Stomach smooth muscle (tissue), 2 donors: Measurements from ENCODE around the gene RB1.
"Not testable (repeated sequence)": the region's sequence is repeated elsewhere in the genome, so short reads cannot be mapped to it uniquely, and the experiment has no call there.

Experiments
- H3K27ac ChIP-seq: one replicate; pipeline ENCODE4 v1.7.0; 2013; ENCODE audit warnings: mild to moderate bottlenecking, low read length, inconsistent platforms
- H3K27me3 ChIP-seq, 2 donors: one replicate each; pipeline ENCODE4 v1.7.0; 2013; ENCODE audit warnings: low read length in 2 of 2; ENCODE audit not compliant: insufficient read depth in 2 of 2, control insufficient read depth in 1 of 2
- H3K36me3 ChIP-seq, 2 donors: one replicate each; pipeline ENCODE4 v1.7.0; 2013; ENCODE audit warnings: low read length in 2 of 2; ENCODE audit not compliant: control insufficient read depth in 2 of 2, insufficient read depth in 2 of 2
- H3K4me1 ChIP-seq: one replicate; pipeline ENCODE4 v1.7.0; 2013; ENCODE audit warnings: low read length; ENCODE audit not compliant: control insufficient read depth, insufficient read depth
- H3K4me3 ChIP-seq, 2 donors: one replicate each; pipeline ENCODE4 v1.7.0; 2013; ENCODE audit warnings: low read length in 2 of 2
- H3K9ac ChIP-seq, 2 donors: one replicate each; pipeline ENCODE4 v1.7.0; 2013; ENCODE audit warnings: low read length in 2 of 2, mild to moderate bottlenecking in 1 of 2
- H3K9me3 ChIP-seq, 2 donors: one replicate each; pipeline ENCODE4 v1.7.0; 2013; ENCODE audit warnings: low read length in 2 of 2; ENCODE audit not compliant: control insufficient read depth in 2 of 2
- donor health status: healthy.
- donor health status: Pancreatic carcinoma.

The RB1 gene

GRCh38 chr13:48349525-48349924, 46.0 kb downstream of the RB1 start:
- Histone ChIP-seq H3K9ac (no peak overlapping the region), H3K36me3 (peaks cover 6 to 31% of the 10 kb centered on the region in 2 donors), H3K4me3 (no peak overlapping the region), H3K27me3 (no peaks in the 10 kb centered on the region), H3K9me3 (no peaks in the 10 kb centered on the region), H3K4me1 (no peaks in the 10 kb centered on the region), H3K27ac (no peak overlapping the region)

DNA sequence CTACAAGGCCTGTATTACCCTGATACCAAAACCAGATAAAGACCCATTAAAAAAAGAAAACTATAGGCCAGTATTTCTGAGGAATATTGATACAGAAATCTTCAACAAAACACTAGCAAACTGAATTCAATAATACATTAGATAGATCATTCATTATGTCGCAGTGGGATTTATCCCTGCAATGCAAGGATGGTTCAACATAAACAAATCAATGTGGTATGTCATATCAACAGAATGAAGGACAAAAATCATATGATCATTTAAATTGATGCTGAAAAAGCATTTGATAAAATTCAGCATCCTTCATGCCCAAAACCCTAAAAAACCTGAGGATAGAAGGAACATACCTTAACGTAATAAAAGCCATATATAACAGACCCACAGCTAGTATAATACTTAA, 50.0 kb downstream of the RB1 start:
- Histone ChIP-seq H3K27ac (no peak overlapping the region), H3K27me3 (no peaks in the 10 kb centered on the region), H3K4me1 (no peaks in the 10 kb centered on the region), H3K9me3 (no peaks in the 10 kb centered on the region), H3K4me3 (no peak overlapping the region), H3K36me3 (peaks cover 6 to 16% of the 10 kb centered on the region in 2 donors), H3K9ac (no peak overlapping the region)

DNA sequence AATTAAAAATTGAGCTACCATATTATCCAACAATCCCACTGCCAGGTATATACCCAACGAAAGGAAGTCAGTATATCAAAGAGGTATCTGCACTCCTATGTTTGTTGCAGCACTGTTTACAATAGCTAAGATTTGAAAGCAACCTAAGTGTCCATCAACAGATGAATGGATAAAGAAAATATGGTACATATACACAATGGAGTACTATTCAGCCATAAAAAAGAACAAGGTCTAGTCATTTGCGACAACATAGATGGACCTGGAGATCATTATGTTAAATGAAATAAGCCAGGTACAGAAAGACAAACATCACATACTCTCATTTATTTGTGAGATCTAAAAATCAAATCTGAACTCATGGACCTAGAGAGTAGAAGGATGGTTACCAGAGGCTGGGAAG, 52.0 kb downstream of the RB1 start:
- H3K9me3 ChIP-seq, H3K4me3 ChIP-seq, H3K27me3 ChIP-seq, H3K9ac ChIP-seq, H3K27ac ChIP-seq, H3K4me1 ChIP-seq, H3K36me3 ChIP-seq: not testable (repeated sequence)

DNA sequence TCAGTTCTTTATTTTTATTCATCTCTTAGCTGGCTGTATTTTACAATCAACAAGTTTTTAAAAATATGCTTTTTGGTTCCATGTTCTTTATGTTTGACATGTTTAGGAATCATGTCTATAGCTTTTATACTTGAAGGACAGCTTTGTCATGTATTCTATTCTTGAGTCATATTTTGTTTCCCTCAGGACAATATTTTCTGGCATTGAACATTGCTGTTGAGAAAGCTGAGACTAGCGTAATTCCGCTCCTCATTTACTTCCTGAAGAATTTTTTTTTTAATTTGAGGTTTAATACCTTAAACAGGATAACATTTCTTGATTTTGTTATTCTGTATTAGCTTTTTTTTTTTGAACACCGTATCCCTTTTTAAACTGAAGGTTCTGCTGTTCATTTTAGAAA, 53.2 kb downstream of the RB1 start:
- H3K9ac ChIP-seq: no peak overlapping the region
- H3K4me1 ChIP-seq: no peaks in the 10 kb centered on the region
- no peak overlapping the region for H3K4me3 ChIP-seq
- no peak overlapping the region for H3K27ac ChIP-seq
- peaks cover 0 to 5% of the 10 kb centered on the region in 2 donors for H3K36me3 ChIP-seq
- no peaks in the 10 kb centered on the region for H3K9me3 ChIP-seq
- H3K27me3 ChIP-seq: no peaks in the 10 kb centered on the region

GRCh38 chr13:48369988-48370387, 66.4 kb downstream of the RB1 start:
- H3K36me3 ChIP-seq: peaks cover 0 to 9% of the 10 kb centered on the region in 2 donors
- H3K9ac ChIP-seq: no peak overlapping the region
- H3K27me3 ChIP-seq: no peaks in the 10 kb centered on the region
- no peak overlapping the region for H3K27ac ChIP-seq
- H3K9me3 ChIP-seq: no peaks in the 10 kb centered on the region
- H3K4me3 ChIP-seq: no peak overlapping the region
- H3K4me1 ChIP-seq: no peaks in the 10 kb centered on the region

- H3K36me3 ChIP-seq: peaks cover 2 to 8% of the 10 kb centered on the region in 2 donors
- no peak overlapping the region for H3K27ac ChIP-seq
- H3K4me3 ChIP-seq: no peak overlapping the region
- no peaks in the 10 kb centered on the region for H3K4me1 ChIP-seq
- H3K9me3 ChIP-seq: no peaks in the 10 kb centered on the region
- H3K9ac ChIP-seq: no peak overlapping the region
- H3K27me3 ChIP-seq: no peaks in the 10 kb centered on the region
Observed at GRCh38 chr13:48370815-48371214, 67.3 kb downstream of the RB1 start.

GRCh38 chr13:48377857-48378256, 74.3 kb downstream of the RB1 start:
- H3K36me3 ChIP-seq: peaks cover 2 to 10% of the 10 kb centered on the region in 2 donors
- no peak overlapping the region for H3K27ac ChIP-seq
- H3K9ac ChIP-seq: no peak overlapping the region
- H3K27me3 ChIP-seq: no peaks in the 10 kb centered on the region
- H3K4me3 ChIP-seq: no peak overlapping the region
- H3K9me3 ChIP-seq: no peaks in the 10 kb centered on the region
- no peaks in the 10 kb centered on the region for H3K4me1 ChIP-seq

DNA sequence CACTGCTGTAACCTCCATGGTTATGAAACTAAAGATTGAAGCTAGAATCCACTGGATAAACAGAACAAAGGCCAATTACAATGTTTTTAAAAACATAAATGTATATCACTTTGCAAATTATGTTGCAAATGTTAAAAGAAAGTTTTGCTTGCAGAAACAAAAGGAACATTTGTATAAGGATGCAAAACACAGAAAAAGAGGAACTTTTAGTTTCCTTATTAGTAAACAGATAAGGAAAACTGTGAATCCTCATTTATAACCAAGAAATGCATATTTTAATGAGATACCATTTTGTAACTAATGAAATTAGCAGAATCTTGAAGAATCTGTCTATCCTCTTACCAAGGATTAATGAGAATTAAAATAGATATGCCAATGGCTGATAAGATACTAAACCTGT, 77.0 kb downstream of the RB1 start:
- H3K9ac ChIP-seq: no peak overlapping the region
- no peak overlapping the region for H3K27ac ChIP-seq
- peaks cover 2 to 11% of the 10 kb centered on the region in 2 donors for H3K36me3 ChIP-seq
- H3K27me3 ChIP-seq: no peaks in the 10 kb centered on the region
- no peaks in the 10 kb centered on the region for H3K9me3 ChIP-seq
- no peaks in the 10 kb centered on the region for H3K4me1 ChIP-seq
- no peak overlapping the region for H3K4me3 ChIP-seq

DNA sequence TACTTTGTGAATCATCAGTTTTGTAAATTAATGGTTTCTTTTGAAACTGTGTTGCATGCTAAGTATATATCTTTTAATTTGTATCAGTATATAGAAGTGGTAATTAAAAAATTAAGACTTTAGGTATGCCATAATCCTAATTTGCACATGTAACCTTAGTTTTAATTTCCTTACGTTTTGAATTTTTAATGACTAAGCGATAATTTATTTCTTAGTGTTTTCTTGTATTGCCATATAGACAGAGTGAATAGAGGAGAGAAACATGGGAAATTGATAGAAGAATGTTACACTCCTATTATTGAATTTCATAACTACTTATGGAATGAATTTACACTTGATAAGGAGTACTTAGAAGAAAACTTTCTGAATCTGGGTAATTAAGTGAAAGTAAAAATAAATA, 79.8 kb downstream of the RB1 start:
- H3K9ac ChIP-seq: no peak overlapping the region
- H3K4me1 ChIP-seq: no peaks in the 10 kb centered on the region
- no peaks in the 10 kb centered on the region for H3K9me3 ChIP-seq
- no peaks in the 10 kb centered on the region for H3K27me3 ChIP-seq
- H3K4me3 ChIP-seq: no peak overlapping the region
- peaks cover 0 to 16% of the 10 kb centered on the region in 2 donors for H3K36me3 ChIP-seq
- no peak overlapping the region for H3K27ac ChIP-seq

DNA sequence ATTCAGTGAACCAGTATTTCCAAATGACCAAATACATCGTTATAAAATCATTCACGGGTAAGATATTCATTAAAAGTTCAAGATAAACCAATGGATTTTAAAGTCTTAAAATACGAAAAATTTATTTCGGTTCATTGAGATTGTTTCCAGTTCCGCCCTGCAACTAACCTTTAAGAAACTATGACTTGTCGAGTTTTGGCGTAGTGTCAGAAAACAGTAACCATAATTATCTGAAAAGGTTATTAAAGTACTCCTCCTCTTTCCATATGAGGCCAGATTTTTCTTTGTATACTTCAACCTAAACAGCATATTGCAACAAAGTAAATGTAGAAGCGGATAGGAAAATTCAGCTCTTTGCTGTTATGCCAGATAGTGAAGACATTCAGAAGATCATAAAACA, 83.3 kb downstream of the RB1 start:
- H3K4me1 ChIP-seq: no peaks in the 10 kb centered on the region
- H3K27ac ChIP-seq: no peak overlapping the region
- no peaks in the 10 kb centered on the region for H3K27me3 ChIP-seq
- H3K9me3 ChIP-seq: no peaks in the 10 kb centered on the region
- H3K9ac ChIP-seq: no peak overlapping the region
- H3K36me3 ChIP-seq: peaks cover 0 to 10% of the 10 kb centered on the region in 2 donors
- H3K4me3 ChIP-seq: no peak overlapping the region

DNA sequence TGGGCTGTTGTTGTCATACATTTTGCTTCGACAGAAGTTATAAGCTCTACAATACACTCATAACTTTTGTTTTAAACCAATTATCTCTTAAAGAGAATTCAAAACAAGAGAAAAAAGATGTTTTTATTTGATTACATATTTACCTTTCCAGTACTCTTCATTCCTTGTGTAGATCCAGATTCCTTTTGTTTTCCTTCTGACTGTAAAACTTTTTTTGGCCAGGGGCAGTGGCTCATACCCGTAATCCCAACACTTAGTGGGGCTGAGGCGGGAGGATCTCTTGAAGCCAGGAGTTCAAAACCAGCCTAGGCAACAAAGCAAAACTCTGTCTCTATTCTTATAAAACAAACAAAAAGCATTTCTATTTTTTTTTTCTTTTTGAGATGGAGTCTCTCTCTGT, 87.7 kb downstream of the RB1 start:
- Histone ChIP-seq H3K9me3 (no peaks in the 10 kb centered on the region), H3K4me1 (no peaks in the 10 kb centered on the region), H3K4me3 (no peak overlapping the region), H3K36me3 (peaks cover 2 to 3% of the 10 kb centered on the region in 2 donors), H3K27ac (no peak overlapping the region), H3K9ac (no peak overlapping the region), H3K27me3 (no peaks in the 10 kb centered on the region)
